Common myeloid progenitor, CD34-positive (primary cell): ENCODE measurements around the gene SGK2.

Experiments used
- CTCF ChIA-PET: fragments of 350-600 bp; sonication (Branson Sonifier 250); formaldehyde crosslinking; loops from one replicate; lab custom pipeline; 2021; ENCODE audit warnings: antibody characterized with exemption; lab: Charles Lee
- POLR2A ChIA-PET: fragments of 350-600 bp; sonication (Branson Sonifier 250); formaldehyde crosslinking; loops from one replicate; lab custom pipeline; 2021; ENCODE audit warnings: antibody characterized with exemption; lab: Charles Lee
- DNase-seq, 3 donors: peaks; one replicate each; pipeline versions ENCODE4 v3.0.0 to v3.0.0-alpha.2; 2013
- H3K27ac ChIP-seq, 2 experiments: 1 replicate in 1 of 2; 2 replicates in 1 of 2; pipeline ENCODE4 v1.7.0; 2013; ENCODE audit warnings: inconsistent platforms in 2 of 2, low read length in 2 of 2, mild to moderate bottlenecking in 2 of 2, low read depth in 1 of 2, moderate library complexity in 1 of 2; ENCODE audit not compliant: severe bottlenecking in 2 of 2, insufficient read depth in 1 of 2, poor library complexity in 1 of 2
- H3K27me3 ChIP-seq, 5 experiments: replicated peaks in 2 of 5; 1 replicate in 3 of 5; 2 replicates in 2 of 5; pipeline versions ENCODE4 v1.6.1 to v1.7.0; 2013; ENCODE audit warnings: low read length in 4 of 5, mild to moderate bottlenecking in 2 of 5, moderate library complexity in 2 of 5, inconsistent platforms in 1 of 5; ENCODE audit not compliant: insufficient read depth in 5 of 5, control insufficient read depth in 4 of 5
- H3K36me3 ChIP-seq, 4 experiments: 1 replicate in 2 of 4; 2 replicates in 2 of 4; pipeline versions ENCODE4 v1.6.1 to v1.7.0; 2013; ENCODE audit warnings: low read length in 3 of 4, control low read depth in 1 of 4, mild to moderate bottlenecking in 1 of 4; ENCODE audit not compliant: control insufficient read depth in 4 of 4, insufficient read depth in 4 of 4
- H3K4me1 ChIP-seq, 4 experiments: 1 replicate in 3 of 4; 2 replicates in 1 of 4; pipeline versions ENCODE4 v1.6.1 to v1.7.1; 2013; ENCODE audit warnings: low read length in 3 of 4, mild to moderate bottlenecking in 3 of 4, control low read depth in 1 of 4, inconsistent platforms in 1 of 4, moderate library complexity in 1 of 4; ENCODE audit not compliant: control insufficient read depth in 4 of 4, insufficient read depth in 4 of 4; ENCODE audit errors: control extremely low read depth in 1 of 4
- H3K4me3 ChIP-seq, 7 experiments: 1 replicate in 4 of 7; 2 replicates in 3 of 7; pipeline versions ENCODE4 v1.5.1 to v1.7.0; 2013; ENCODE audit warnings: mild to moderate bottlenecking in 7 of 7, low read length in 6 of 7, moderate library complexity in 6 of 7, inconsistent platforms in 2 of 7, low read depth in 2 of 7, control low read depth in 1 of 7; ENCODE audit not compliant: insufficient read depth in 4 of 7, control insufficient read depth in 1 of 7; ENCODE audit errors: extremely low read depth in 1 of 7
- H3K9me3 ChIP-seq, 5 experiments: 1 replicate in 4 of 5; 2 replicates in 1 of 5; pipeline versions ENCODE4 v1.6.1 to v1.7.1; 2013; ENCODE audit warnings: low read length in 4 of 5, mild to moderate bottlenecking in 2 of 5, inconsistent platforms in 1 of 5, low read depth in 1 of 5, moderate library complexity in 1 of 5; ENCODE audit not compliant: control insufficient read depth in 4 of 5, insufficient read depth in 2 of 5; ENCODE audit errors: control extremely low read depth in 1 of 5
- WGBS: methylation state at CpG from one replicate; pipeline ENCODE4 v1.1.5; 2013; ENCODE audit not compliant: insufficient coverage; 5-methylcytosine and 5-hydroxymethylcytosine counted together

Gene SGK2

GRCh38 chr20:43530321-43531090, 28.3 kb upstream of the SGK2 start:
- 99% methylated on average over 13 of the region's 14 CpGs for WGBS
- CTCF ChIA-PET: interaction anchor here (1.5 to 4.0 kb wide), 2 partner anchors 8 to 13 kb away, joined by 3 to 17 read pairs; no protein-coding TSS in a partner anchor

DNA sequence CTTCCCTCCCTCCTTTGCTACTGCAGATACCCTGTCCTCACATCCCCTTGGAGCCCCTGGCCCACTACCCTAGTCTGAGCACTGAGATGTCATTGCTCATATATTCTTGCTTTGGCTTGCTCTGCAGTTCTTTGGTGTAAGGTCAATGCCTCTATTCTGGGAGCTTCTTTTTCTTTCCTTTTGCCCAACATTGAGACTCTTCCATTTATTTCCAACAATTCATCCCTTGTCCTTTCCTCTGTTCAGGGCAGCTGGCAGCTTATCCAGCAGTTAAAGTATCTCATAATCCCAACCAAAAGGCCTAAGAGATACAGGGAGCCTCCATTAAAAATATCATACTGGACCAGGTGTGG, 27.8 kb upstream of the SGK2 start:
- CTCF ChIA-PET: interaction anchor here (1.5 to 4.0 kb wide), 2 partner anchors 8 to 13 kb away, joined by 3 to 17 read pairs; no protein-coding TSS in a partner anchor
- no peaks in the 10 kb centered on the region for H3K27me3 ChIP-seq
- H3K27ac ChIP-seq: no peak overlapping the region
- H3K4me3 ChIP-seq: no peak overlapping the region
- no peak for DNase-seq
- H3K36me3 ChIP-seq: peaks cover 0 to 23% (median 4%) of the 10 kb centered on the region in 4 experiments
- no peaks in the 10 kb centered on the region for H3K9me3 ChIP-seq
- H3K4me1 ChIP-seq: no peaks in the 10 kb centered on the region
- POLR2A ChIA-PET: no interaction called here

More at GRCh38 chr20:43530321-43531090, 28.3 kb upstream of the SGK2 start:
- no peaks in the 10 kb centered on the region for H3K27me3 ChIP-seq
- no peak overlapping the region for H3K4me3 ChIP-seq
- H3K36me3 ChIP-seq: peaks cover 0 to 18% (median 2%) of the 10 kb centered on the region in 4 experiments
- no peak for DNase-seq
- POLR2A ChIA-PET: no interaction called here
- no peak overlapping the region for H3K27ac ChIP-seq
- no peaks in the 10 kb centered on the region for H3K9me3 ChIP-seq
- no peaks in the 10 kb centered on the region for H3K4me1 ChIP-seq

DNA sequence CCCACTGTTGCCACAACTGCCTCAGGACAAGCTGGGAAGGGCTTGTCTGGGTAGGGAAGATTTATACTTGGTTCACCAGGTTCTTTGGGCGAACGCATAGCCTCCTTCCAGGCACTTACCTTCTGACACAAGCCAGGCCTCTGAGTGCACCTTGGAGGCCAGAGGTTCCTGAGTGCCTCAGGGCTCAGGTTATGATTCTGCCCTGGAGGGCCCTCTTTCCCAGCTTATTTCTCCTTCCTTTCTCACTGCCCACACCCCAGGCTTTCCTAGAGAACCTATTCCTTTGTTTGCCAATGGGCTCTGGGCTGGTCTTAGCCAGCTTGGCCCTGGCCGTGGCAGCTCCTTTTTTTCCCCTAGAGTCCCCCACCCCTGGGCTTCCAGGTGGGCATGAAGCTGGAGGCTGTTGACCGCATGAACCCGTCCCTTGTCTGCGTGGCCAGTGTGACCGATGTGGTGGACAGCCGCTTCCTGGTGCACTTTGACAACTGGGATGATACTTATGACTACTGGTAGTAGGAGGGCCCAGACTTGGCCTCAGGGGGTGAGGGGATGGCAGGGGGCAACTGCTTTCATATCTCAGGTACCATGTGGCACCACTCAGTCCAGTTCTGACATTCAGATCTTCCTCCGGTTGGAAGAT, 26.3 kb upstream of the SGK2 start:
- no peak overlapping the region for H3K4me3 ChIP-seq
- CTCF ChIA-PET: interaction anchor here (0.9 to 2.0 kb wide), 2 partner anchors 9 to 84 kb away, joined by 4 to 5 read pairs; no protein-coding TSS in a partner anchor

DNA sequence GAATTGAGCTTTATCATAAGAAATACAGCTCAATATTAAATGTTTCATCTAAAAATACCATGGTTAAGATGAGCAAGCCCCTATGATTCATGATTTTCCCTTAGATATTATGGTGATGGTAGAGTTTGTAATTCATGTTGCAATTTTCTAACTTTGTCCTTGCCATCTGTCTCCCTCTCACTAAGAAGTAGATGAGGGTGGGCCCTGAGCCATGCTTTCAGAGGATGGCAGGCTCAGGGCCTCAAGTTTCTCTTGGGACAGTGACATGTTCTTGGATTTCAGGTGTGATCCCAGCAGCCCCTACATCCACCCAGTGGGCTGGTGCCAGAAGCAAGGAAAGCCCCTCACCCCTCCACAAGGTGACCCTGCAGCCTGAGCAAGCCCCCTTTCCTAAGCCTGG, 25.8 kb upstream of the SGK2 start:
- no peaks in the 10 kb centered on the region for H3K27me3 ChIP-seq
- peaks cover 0 to 29% (median 9%) of the 10 kb centered on the region in 4 experiments for H3K36me3 ChIP-seq
- H3K9me3 ChIP-seq: no peaks in the 10 kb centered on the region
- no peak for DNase-seq
- CTCF ChIA-PET: interaction anchor here (0.9 to 2.0 kb wide), 2 partner anchors 10 to 84 kb away, joined by 4 to 5 read pairs; no protein-coding TSS in a partner anchor
- H3K4me3 ChIP-seq: no peak overlapping the region
- no peaks in the 10 kb centered on the region for H3K4me1 ChIP-seq
- POLR2A ChIA-PET: interaction anchor here (0.9 kb wide), 1 partner anchor 11 kb away, joined by 4 read pairs; no protein-coding TSS in a partner anchor
- H3K27ac ChIP-seq: no peak overlapping the region

More for the DNA sequence above, 26.3 kb upstream of the SGK2 start:
- DNase-seq: no peak
- POLR2A ChIA-PET: interaction anchor here (0.9 kb wide), 1 partner anchor 10 kb away, joined by 4 read pairs; no protein-coding TSS in a partner anchor
- H3K9me3 ChIP-seq: no peaks in the 10 kb centered on the region
- H3K36me3 ChIP-seq: peaks cover 0 to 26% (median 7%) of the 10 kb centered on the region in 4 experiments
- 98% methylated on average over 8 of the region's 9 CpGs for WGBS
- no peaks in the 10 kb centered on the region for H3K27me3 ChIP-seq
- H3K27ac ChIP-seq: no peak overlapping the region
- H3K4me1 ChIP-seq: no peaks in the 10 kb centered on the region

DNA sequence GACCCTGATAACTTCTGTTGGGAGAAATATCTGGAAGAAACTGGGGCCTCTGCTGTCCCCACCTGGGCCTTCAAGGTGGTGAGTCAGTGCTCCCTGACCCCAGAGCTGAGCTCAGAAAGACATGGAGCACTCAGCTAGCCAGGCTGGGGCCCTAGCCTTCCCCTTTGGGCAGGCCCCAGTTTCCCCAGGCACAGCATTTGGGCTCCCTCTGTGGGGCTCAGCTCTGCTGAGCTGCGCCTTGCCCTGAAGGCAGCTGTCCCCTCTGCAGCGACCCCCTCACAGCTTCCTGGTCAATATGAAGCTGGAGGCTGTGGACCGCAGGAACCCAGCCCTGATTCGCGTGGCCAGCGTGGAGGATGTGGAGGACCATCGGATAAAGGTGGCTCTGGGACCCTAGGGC, 24.8 kb upstream of the SGK2 start:
- Histone ChIP-seq H3K9me3 (no peaks in the 10 kb centered on the region), H3K27me3 (no peaks in the 10 kb centered on the region), H3K36me3 (peaks cover 0 to 29% (median 9%) of the 10 kb centered on the region in 4 experiments), H3K27ac (no peak overlapping the region), H3K4me3 (no peak overlapping the region), H3K4me1 (no peaks in the 10 kb centered on the region)
- DNase-seq: no peak
- WGBS: 97% methylated on average over 7 of the region's 7 CpGs
- CTCF ChIA-PET: interaction anchor here (0.6 to 1.8 kb wide), 2 partner anchors 8 to 179 kb away, joined by 3 to 6 read pairs; no protein-coding TSS in a partner anchor
- POLR2A ChIA-PET: no interaction called here

DNA sequence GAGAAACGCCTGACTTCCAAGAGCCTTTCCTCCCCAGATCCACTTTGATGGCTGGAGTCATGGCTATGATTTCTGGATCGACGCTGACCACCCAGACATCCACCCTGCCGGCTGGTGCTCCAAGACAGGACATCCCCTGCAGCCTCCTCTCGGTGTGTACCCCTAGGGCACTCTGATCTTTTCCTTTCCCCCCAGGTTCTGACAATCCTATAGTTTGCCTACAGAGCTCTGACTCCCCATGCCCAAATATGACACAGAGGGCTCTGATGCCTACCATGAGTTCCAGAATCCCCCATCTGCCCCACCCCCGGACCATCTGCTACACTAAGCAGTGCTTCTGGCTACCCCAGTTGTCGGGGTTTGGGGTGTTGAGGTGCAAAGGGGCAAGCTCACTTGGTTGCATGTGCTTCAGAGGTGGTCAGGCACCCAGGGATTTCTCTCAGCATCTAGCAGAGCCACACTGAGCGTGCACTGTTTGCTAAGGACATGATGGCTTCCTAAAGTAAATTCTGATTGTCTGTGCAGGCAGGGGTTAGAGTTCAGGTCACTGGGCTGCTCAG, 24.0 kb upstream of the SGK2 start:
- WGBS: 97% methylated on average over 7 of the region's 8 CpGs
- no peaks in the 10 kb centered on the region for H3K4me1 ChIP-seq
- H3K27ac ChIP-seq: no peak overlapping the region
- ChIA-PET CTCF (interaction anchor here (1.8 kb wide), 1 partner anchor 9 kb away, joined by 6 read pairs; no protein-coding TSS in a partner anchor), POLR2A (no interaction called here)
- no peak for DNase-seq
- H3K36me3 ChIP-seq: peaks cover 0 to 25% (median 9%) of the 10 kb centered on the region in 4 experiments
- no peaks in the 10 kb centered on the region for H3K9me3 ChIP-seq
- H3K27me3 ChIP-seq: no peaks in the 10 kb centered on the region
- no peak overlapping the region for H3K4me3 ChIP-seq
